Vagina (tissue), 2 donors: Measurements from ENCODE around the gene TNFAIP1. TPM values are rescaled to one million over a fixed set of nuclear protein-coding genes. Genes with fewer than 3 reads are reported as not detected.

Experiments used
- DNase-seq, 2 donors: peaks; one replicate each; pipeline ENCODE4 v3.0.0-alpha.2; 2017; ENCODE audit errors: extremely low spot score in 2 of 2
- H3K27ac ChIP-seq: fragments of 200-600 bp; sonication (generic); one replicate; pipeline ENCODE4 v1.5.1; 2019
- H3K27me3 ChIP-seq: fragments of 200-600 bp; sonication (generic); one replicate; pipeline ENCODE4 v1.5.1; 2019
- H3K36me3 ChIP-seq, 2 donors: fragments of 200-600 bp; sonication (generic); one replicate each; pipeline ENCODE4 v1.5.1; 2017 to 2019
- H3K4me1 ChIP-seq: fragments of 200-600 bp; sonication (generic); one replicate; pipeline ENCODE4 v1.5.1; 2019
- H3K4me3 ChIP-seq, 2 donors: fragments of 200-600 bp; sonication (generic); 1 replicate in 1 of 2; 2 replicates in 1 of 2; pipeline ENCODE4 v1.5.1; 2016 to 2019
- H3K9me3 ChIP-seq: fragments of 200-600 bp; sonication (generic); one replicate; pipeline ENCODE4 v1.5.1; 2019
- CTCF ChIP-seq, 3 experiments: fragments of 450-650 bp in 2 of 3; fragments of 200-600 bp in 1 of 3; sonication (generic) in 1 of 3; IDR thresholded peaks; one replicate each; pipeline ENCODE4 v1.5.1; 2017 to 2019; ENCODE audit warnings: antibody characterized with exemption in 3 of 3, mild to moderate bottlenecking in 2 of 3, moderate library complexity in 2 of 3
- POLR2A ChIP-seq, 2 donors: fragments of 450-650 bp; IDR thresholded peaks; one replicate each; pipeline ENCODE4 v1.6.1; 2017; ENCODE audit warnings: antibody characterized with exemption in 2 of 2, mild to moderate bottlenecking in 2 of 2, moderate library complexity in 2 of 2
- POLR2AphosphoS5 ChIP-seq, 2 donors: sonication (generic); formaldehyde crosslinking; IDR thresholded peaks; one replicate each; pipeline ENCODE4 v1.9.0; 2017; ENCODE audit warnings: antibody characterized with exemption in 2 of 2, mild to moderate bottlenecking in 2 of 2, low read depth in 1 of 2; ENCODE audit not compliant: insufficient read depth in 1 of 2
- intact Hi-C: fragments of 100-400 bp; cut with DNase I; formaldehyde crosslinking; loops from one replicate; pipeline ENCODE4 v1.15.1; 2023
- total RNA-seq: library from RNA; depleted of rRNA; stranded (reverse); fragments of >200 nt; gene quantifications from one replicate; pipeline ENCODE4 v1.2.3, GENCODE V29; 2016

The TNFAIP1 gene
- total RNA-seq, 1 donor from 2014 or later: 27.3 TPM

- peaks cover 7% of the 10 kb centered on the region for H3K4me1 ChIP-seq
- no peak overlapping the region for H3K27ac ChIP-seq
- H3K27me3 ChIP-seq: no peaks in the 10 kb centered on the region
- no peaks in the 10 kb centered on the region for H3K9me3 ChIP-seq
- intact Hi-C loops: no loop called here
- TF ChIP-seq POLR2AphosphoS5 (IDR thresholded peaks at IDR 0.05; ENCODE audit: insufficient read depth in 1 of 2, low read depth in 1 of 2): no peak
- no peak for TF ChIP-seq POLR2A (IDR thresholded peaks at IDR 0.05)
- TF ChIP-seq CTCF (IDR thresholded peaks at IDR 0.05): no peak
- H3K4me3 ChIP-seq: no peak overlapping the region
- no peak for DNase-seq
- peaks cover 0 to 92% of the 10 kb centered on the region in 2 donors for H3K36me3 ChIP-seq
Measured at GRCh38 chr17:28345419-28346198, 10.0 kb downstream of the TNFAIP1 start.

- Histone ChIP-seq H3K27ac (no peak overlapping the region), H3K4me3 (no peak overlapping the region), H3K27me3 (no peaks in the 10 kb centered on the region), H3K9me3 (no peaks in the 10 kb centered on the region), H3K4me1 (peaks cover 7% of the 10 kb centered on the region), H3K36me3 (peaks cover 0 to 92% of the 10 kb centered on the region in 2 donors)
- no peak for TF ChIP-seq POLR2A (IDR thresholded peaks at IDR 0.05)
- TF ChIP-seq POLR2AphosphoS5 (IDR thresholded peaks at IDR 0.05; ENCODE audit: insufficient read depth in 1 of 2, low read depth in 1 of 2): no peak
- no peak for TF ChIP-seq CTCF (IDR thresholded peaks at IDR 0.05)
- no peak for DNase-seq
- intact Hi-C loops: no loop called here
Measured at GRCh38 chr17:28346199-28346580, 10.6 kb downstream of the TNFAIP1 start.

GRCh38 chr17:28346746-28347246 lies 11.2 kb downstream of the TNFAIP1 start:
- peaks cover 7% of the 10 kb centered on the region for H3K4me1 ChIP-seq
- H3K27ac ChIP-seq: no peak overlapping the region
- H3K36me3 ChIP-seq: peaks cover 0 to 92% of the 10 kb centered on the region in 2 donors
- TF ChIP-seq POLR2A (IDR thresholded peaks at IDR 0.05) (no peak), POLR2AphosphoS5 (IDR thresholded peaks at IDR 0.05; ENCODE audit: insufficient read depth in 1 of 2, low read depth in 1 of 2) (no peak), CTCF (IDR thresholded peaks at IDR 0.05) (no peak)
- no peaks in the 10 kb centered on the region for H3K9me3 ChIP-seq
- no peak overlapping the region for H3K4me3 ChIP-seq
- intact Hi-C loops: no loop called here
- no peak for DNase-seq
- H3K27me3 ChIP-seq: no peaks in the 10 kb centered on the region

- Histone ChIP-seq H3K27me3 (no peaks in the 10 kb centered on the region), H3K27ac (no peak overlapping the region), H3K36me3 (peaks cover 0 to 90% of the 10 kb centered on the region in 2 donors), H3K9me3 (no peaks in the 10 kb centered on the region), H3K4me3 (no peak overlapping the region), H3K4me1 (peaks cover 7% of the 10 kb centered on the region)
- TF ChIP-seq POLR2AphosphoS5 (IDR thresholded peaks at IDR 0.05; ENCODE audit: insufficient read depth in 1 of 2, low read depth in 1 of 2) (no peak), POLR2A (IDR thresholded peaks at IDR 0.05) (no peak), CTCF (IDR thresholded peaks at IDR 0.05) (no peak)
- DNase-seq: no peak
- intact Hi-C loops: no loop called here
Measured at GRCh38 chr17:28347261-28347891, 11.8 kb downstream of the TNFAIP1 start.

- intact Hi-C loops: no loop called here
- peaks cover 0 to 89% of the 10 kb centered on the region in 2 donors for H3K36me3 ChIP-seq
- no peak overlapping the region for H3K4me3 ChIP-seq
- H3K9me3 ChIP-seq: no peaks in the 10 kb centered on the region
- no peak for DNase-seq
- no peak for TF ChIP-seq CTCF (IDR thresholded peaks at IDR 0.05)
- no peak for TF ChIP-seq POLR2AphosphoS5 (IDR thresholded peaks at IDR 0.05; ENCODE audit: insufficient read depth in 1 of 2, low read depth in 1 of 2)
- TF ChIP-seq POLR2A (IDR thresholded peaks at IDR 0.05): no peak
- H3K4me1 ChIP-seq: peaks cover 7% of the 10 kb centered on the region
- no peak overlapping the region for H3K27ac ChIP-seq
- H3K27me3 ChIP-seq: no peaks in the 10 kb centered on the region
Measured at GRCh38 chr17:28348979-28349378, 13.4 kb downstream of the TNFAIP1 start.
